Measurements from ENCODE around the gene GHRH. TPM values are rescaled to one million over a fixed set of nuclear protein-coding genes. Genes with fewer than 3 reads are reported as not detected.

GHRH gene
- total RNA-seq, 4 donors from 2014 or later: not detected

GRCh38 chr20:37288091-37288490, 26.5 kb upstream of the GHRH start:
- peak in 1 of 2 donors; percentile 45 for DNase-seq (ENCODE audit: low spot score in 2 of 2)
- intact Hi-C loops (cut with DNase I; ENCODE audit: low total_unique reads): no loop called here
- TF ChIP-seq POLR2A (IDR thresholded peaks at IDR 0.05): no peak
- TF ChIP-seq CTCF (IDR thresholded peaks at IDR 0.05): no peak
- WGBS, 2 donors: 40 to 58% methylated on average over 4 of the region's 4 CpGs
- H3K4me3 ChIP-seq (ENCODE audit: low read depth, poor library complexity, severe bottlenecking): no peak overlapping the region

- no peak for TF ChIP-seq POLR2A (IDR thresholded peaks at IDR 0.05)
- no peak for TF ChIP-seq CTCF (IDR thresholded peaks at IDR 0.05)
- no peak overlapping the region for H3K4me3 ChIP-seq (ENCODE audit: low read depth, poor library complexity, severe bottlenecking)
- 76 to 80% methylated on average over 12 of the region's 12 CpGs for WGBS, 2 donors
- DNase-seq (ENCODE audit: low spot score in 2 of 2): no peak
- intact Hi-C loops (cut with DNase I; ENCODE audit: low total_unique reads): no loop called here
Observed at GRCh38 chr20:37285664-37286374, 24.2 kb upstream of the GHRH start.

- 91 to 95% methylated on average over 6 of the region's 6 CpGs for WGBS, 2 donors
- intact Hi-C loops (cut with DNase I; ENCODE audit: low total_unique reads): loop anchor here (5.0 kb wide), 1 partner anchor 103 kb away; no protein-coding TSS in a partner anchor
- no peak overlapping the region for H3K4me3 ChIP-seq (ENCODE audit: low read depth, poor library complexity, severe bottlenecking)
- no peak for TF ChIP-seq CTCF (IDR thresholded peaks at IDR 0.05)
- no peak for DNase-seq (ENCODE audit: low spot score in 2 of 2)
Observed at GRCh38 chr20:37284691-37285161, 23.1 kb upstream of the GHRH start.

DNA sequence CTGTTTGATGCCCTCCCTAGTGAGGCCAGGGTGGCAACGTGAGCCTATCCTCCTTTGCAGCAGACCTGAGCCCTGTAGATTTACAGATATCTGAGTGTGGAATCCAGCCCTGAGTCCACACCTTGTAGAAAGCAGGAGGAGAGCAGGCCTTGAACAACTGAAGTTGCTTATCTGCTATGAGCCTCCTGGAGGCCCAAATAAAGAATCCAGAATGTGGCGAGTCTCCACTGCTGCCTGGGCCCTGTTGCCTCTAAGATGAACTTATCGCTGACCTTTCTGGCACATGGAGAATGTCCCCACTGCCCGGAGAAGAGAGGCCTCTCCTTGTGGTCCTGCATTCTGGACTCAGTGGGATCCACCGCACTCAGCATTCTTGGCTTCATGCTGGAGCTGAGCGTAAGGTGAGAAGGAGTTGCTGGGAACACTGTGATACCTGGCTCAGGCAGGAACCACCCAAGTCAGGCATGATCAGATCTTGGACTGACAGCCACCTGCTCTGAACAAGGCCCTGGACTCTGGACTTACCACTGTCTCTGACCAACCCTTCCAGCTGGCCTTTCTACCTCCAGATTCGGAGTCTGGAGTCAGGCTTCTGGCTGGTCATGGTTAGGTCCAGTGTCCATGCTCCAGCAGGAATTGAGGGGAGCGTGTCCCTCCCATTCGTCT, 22.0 kb upstream of the GHRH start:
- WGBS, 2 donors: 94 to 97% methylated on average over 9 of the region's 9 CpGs
- no peak overlapping the region for H3K4me3 ChIP-seq (ENCODE audit: low read depth, poor library complexity, severe bottlenecking)
- DNase-seq (ENCODE audit: low spot score in 2 of 2): no peak
- TF ChIP-seq POLR2A (IDR thresholded peaks at IDR 0.05): no peak
- TF ChIP-seq CTCF (IDR thresholded peaks at IDR 0.05): no peak
- intact Hi-C loops (cut with DNase I; ENCODE audit: low total_unique reads): loop anchor here (5.0 kb wide), 1 partner anchor 104 kb away; no protein-coding TSS in a partner anchor

DNA sequence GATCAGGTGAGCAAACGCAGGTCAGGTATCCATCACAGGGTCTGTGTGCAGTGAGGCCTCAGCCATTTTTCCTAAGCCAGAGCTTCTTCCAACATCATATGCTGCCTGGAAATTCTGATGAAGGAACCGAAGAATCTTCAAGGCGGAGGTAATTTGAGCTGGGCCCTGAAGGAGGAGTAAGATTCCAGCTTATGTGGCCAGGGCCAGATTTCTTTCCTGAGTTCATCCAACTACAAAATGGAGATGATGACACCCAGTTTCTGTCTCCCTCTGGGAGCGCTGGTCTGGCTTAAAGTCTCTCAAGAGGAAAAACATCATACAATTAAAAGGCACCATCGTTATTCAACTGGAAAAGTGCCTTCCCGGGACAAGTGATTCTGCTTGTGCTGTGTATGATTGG, 20.9 kb upstream of the GHRH start:
- 56 to 62% methylated on average over 6 of the region's 6 CpGs for WGBS, 2 donors
- no peak overlapping the region for H3K4me3 ChIP-seq (ENCODE audit: low read depth, poor library complexity, severe bottlenecking)
- no peak for TF ChIP-seq POLR2A (IDR thresholded peaks at IDR 0.05)
- TF ChIP-seq CTCF (IDR thresholded peaks at IDR 0.05): no peak
- no peak for DNase-seq (ENCODE audit: low spot score in 2 of 2)
- intact Hi-C loops (cut with DNase I; ENCODE audit: low total_unique reads): loop anchor here (5.0 kb wide), 1 partner anchor 105 kb away; no protein-coding TSS in a partner anchor
